ENCODE results near the gene ABCC11.

DNA sequence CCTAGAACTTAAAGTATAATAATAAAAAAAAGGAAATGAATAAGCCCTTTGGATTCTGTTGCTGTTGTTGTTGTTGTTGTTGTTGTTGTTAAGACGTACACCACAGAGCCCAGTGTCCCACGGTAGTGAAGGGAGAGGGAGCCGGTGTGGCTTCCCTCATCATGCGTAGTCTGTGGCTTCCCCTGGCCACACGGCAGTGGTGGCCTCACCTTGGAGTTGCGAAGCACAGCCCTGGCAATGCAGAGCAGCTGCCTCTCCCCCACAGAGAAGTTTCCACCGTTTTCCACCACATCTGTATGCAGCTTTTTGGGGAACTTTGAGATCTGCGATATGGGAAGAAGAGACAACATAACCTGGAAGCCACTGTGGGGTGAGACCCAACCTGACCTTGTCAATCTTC, 77.4 kb downstream of the ABCC11 start:
- TF ChIP-seq, protein P1, sequence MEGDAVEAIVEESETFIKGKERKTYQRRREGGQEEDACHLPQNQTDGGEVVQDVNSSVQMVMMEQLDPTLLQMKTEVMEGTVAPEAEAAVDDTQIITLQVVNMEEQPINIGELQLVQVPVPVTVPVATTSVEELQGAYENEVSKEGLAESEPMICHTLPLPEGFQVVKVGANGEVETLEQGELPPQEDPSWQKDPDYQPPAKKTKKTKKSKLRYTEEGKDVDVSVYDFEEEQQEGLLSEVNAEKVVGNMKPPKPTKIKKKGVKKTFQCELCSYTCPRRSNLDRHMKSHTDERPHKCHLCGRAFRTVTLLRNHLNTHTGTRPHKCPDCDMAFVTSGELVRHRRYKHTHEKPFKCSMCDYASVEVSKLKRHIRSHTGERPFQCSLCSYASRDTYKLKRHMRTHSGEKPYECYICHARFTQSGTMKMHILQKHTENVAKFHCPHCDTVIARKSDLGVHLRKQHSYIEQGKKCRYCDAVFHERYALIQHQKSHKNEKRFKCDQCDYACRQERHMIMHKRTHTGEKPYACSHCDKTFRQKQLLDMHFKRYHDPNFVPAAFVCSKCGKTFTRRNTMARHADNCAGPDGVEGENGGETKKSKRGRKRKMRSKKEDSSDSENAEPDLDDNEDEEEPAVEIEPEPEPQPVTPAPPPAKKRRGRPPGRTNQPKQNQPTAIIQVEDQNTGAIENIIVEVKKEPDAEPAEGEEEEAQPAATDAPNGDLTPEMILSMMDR (IDR thresholded peaks at IDR 0.05), result no peak
- no peak for TF ChIP-seq EZH2 (IDR thresholded peaks at IDR 0.05)

Measured in neural progenitor cell (in vitro differentiated cells).